ENCODE results near the gene CYBB. TPM values are rescaled to one million over a fixed set of nuclear protein-coding genes. Genes with fewer than 3 reads are reported as not detected.

CYBB gene
- total RNA-seq: 10 to 100 TPM in 6 of 7 donors, 1 to 10 TPM in 1; 7.6 to 35.6 (median 12.9) TPM
- 10 to 100 TPM in 1 of 2 donors, 1 to 10 TPM in 1; 3.5 to 37.2 TPM for polyA plus RNA-seq
- long read RNA-seq, donor 1, full-length matches to known transcripts: 4 of 6 reads
- long read RNA-seq, donor 1, partial matches to known transcripts: 1 of 6 reads
- long read RNA-seq, donor 1, other reads (novel, unspliced or antisense): 1 of 6 reads
- long read RNA-seq, donor 2, full-length matches to known transcripts: 1 of 1 reads
- long read RNA-seq, donor 2, partial matches to known transcripts: 0 of 1 reads
- long read RNA-seq, donor 2, other reads (novel, unspliced or antisense): 0 of 1 reads
- long read RNA-seq, donor 3, full-length matches to known transcripts: 3 of 9 reads
- long read RNA-seq, donor 3, partial matches to known transcripts: 5 of 9 reads
- long read RNA-seq, donor 3, other reads (novel, unspliced or antisense): 1 of 9 reads

DNA sequence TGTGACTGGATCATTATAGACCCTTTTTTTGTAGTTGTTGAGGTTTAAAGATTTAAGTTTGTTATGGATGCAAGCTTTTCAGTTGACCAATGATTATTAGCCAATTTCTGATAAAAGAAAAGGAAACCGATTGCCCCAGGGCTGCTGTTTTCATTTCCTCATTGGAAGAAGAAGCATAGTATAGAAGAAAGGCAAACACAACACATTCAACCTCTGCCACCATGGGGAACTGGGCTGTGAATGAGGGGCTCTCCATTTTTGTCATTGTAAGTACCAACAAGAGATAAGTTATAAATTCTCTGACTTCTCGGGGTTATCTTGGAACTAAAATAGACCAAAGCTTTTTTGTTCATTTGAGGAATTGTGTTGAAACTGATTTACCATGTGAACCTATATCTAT is at the start of gene CYBB:
Gene CYBB, plus strand, starts transcription at position 203 of the 400 bp plus-strand sequence. Its CDS starts 19 bp downstream, at position 222.
- intact Hi-C loops (cut with DNase I): no loop called here
- Histone ChIP-seq H3K4me1 (ENCODE audit: insufficient read depth) (no peaks in the 10 kb centered on the region), H3K36me3 (no peaks in the 10 kb centered on the region), H3K27ac (no peak within 1 kb of the TSS), H3K4me3 (no peak within 1 kb of the TSS), H3K27me3 (no peaks in the 10 kb centered on the region), H3K9me3 (no peaks in the 10 kb centered on the region)
- no peak for DNase-seq
- 62 to 72% (median 63%) methylated on average over 2 of the region's 2 CpGs for WGBS, 3 donors
- no peak for TF ChIP-seq POLR2A (IDR thresholded peaks at IDR 0.05)
- no peak for TF ChIP-seq EP300 (IDR thresholded peaks at IDR 0.05)
- TF ChIP-seq, protein P1, sequence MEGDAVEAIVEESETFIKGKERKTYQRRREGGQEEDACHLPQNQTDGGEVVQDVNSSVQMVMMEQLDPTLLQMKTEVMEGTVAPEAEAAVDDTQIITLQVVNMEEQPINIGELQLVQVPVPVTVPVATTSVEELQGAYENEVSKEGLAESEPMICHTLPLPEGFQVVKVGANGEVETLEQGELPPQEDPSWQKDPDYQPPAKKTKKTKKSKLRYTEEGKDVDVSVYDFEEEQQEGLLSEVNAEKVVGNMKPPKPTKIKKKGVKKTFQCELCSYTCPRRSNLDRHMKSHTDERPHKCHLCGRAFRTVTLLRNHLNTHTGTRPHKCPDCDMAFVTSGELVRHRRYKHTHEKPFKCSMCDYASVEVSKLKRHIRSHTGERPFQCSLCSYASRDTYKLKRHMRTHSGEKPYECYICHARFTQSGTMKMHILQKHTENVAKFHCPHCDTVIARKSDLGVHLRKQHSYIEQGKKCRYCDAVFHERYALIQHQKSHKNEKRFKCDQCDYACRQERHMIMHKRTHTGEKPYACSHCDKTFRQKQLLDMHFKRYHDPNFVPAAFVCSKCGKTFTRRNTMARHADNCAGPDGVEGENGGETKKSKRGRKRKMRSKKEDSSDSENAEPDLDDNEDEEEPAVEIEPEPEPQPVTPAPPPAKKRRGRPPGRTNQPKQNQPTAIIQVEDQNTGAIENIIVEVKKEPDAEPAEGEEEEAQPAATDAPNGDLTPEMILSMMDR (IDR thresholded peaks at IDR 0.05): no peak

DNA sequence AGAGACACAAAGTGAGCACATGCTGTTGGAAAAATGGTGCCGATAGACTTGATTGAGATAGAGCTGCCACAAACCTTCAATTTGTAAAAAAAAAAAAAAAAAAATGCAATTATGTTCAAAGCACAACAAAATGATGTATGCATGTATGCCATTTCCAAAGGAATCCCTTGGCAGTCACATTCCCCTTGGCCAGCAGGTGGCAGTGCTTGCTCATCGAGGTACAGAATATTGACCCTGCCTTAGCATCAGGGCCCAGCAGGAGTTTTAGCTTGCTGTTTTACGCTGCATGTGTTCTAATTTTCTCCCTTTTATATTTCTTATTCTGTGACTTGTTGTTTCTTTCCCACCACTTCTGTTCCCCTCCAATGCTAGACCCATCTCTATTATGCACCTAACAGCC is 34.5 kb upstream of the CYBB start:
- H3K4me3 ChIP-seq: no peak overlapping the region
- TF ChIP-seq EP300 (IDR thresholded peaks at IDR 0.05): no peak
- TF ChIP-seq, protein P1 (IDR thresholded peaks at IDR 0.05): peak; percentile 17 to 54 (median 39)
- no peak for TF ChIP-seq POLR2A (IDR thresholded peaks at IDR 0.05)
- no peaks in the 10 kb centered on the region for H3K4me1 ChIP-seq (ENCODE audit: insufficient read depth)
- no peaks in the 10 kb centered on the region for H3K27me3 ChIP-seq
- intact Hi-C loops (cut with DNase I): loop anchor here in 1 of 4 donors (10.0 kb wide), 1 partner anchor 419 kb away; no protein-coding TSS in a partner anchor
- peak; percentile 39 to 70 (median 65) for DNase-seq
- H3K9me3 ChIP-seq: no peaks in the 10 kb centered on the region
- H3K27ac ChIP-seq: no peak overlapping the region
- WGBS, 3 donors: 17 to 20% (median 18%) methylated on average over 3 of the region's 3 CpGs
- H3K36me3 ChIP-seq: no peaks in the 10 kb centered on the region

DNA sequence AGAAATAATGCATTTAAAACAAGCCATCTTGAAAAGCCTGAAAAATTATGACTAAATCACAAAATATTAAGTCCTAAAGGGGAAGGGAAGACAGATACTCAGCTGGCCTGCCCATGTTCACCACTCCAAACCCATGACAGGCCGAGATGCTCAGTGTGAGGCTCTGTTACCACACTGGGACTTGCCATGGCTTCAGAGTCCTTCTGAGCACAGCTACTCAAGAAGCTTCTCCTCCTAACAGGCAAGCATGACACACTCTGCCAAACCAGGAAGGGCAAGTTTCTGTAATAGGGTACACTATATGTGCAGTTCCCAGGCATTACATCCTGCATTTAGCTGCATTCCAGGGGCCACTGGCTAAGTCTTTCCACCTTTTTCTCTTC is 34.0 kb upstream of the CYBB start:
- 73 to 91% (median 87%) methylated on average over 1 of the region's 1 CpG for WGBS, 3 donors
- intact Hi-C loops (cut with DNase I): loop anchor here in 1 of 4 donors (10.0 kb wide), 1 partner anchor 419 kb away; no protein-coding TSS in a partner anchor
- H3K27ac ChIP-seq: no peak overlapping the region

DNA sequence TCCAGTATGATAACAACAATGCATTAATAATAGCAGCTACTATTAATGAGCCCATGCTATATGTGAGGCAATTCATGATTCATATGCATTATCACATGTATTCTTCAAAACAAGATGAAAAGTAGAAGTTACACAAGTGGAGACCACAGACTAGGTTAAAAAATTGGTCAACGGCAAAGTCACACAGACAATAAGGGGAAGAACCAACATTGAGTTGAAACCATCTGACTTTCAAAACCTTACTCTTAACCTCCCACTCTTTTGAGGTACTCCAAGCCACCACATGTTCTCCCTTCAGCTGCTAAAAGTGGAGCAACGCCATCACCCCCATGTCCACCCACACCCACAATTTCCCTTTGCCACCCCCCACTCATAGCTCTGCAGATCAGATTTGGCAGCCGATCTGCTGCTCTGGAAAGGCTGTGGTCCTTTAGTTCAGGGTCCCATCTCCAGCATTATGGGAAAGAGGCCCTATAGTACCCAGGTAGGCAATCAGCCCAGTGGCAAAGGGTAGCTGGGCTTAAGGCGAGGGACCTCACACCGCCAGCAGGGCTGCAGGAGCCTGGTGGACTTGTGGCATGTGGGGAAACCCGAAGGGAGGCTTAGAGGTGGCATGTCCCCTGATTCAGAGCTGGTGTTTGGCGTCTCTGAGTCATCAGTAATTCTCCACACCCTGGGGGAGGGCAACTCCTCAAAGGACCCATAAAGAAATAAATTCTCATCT is 33.5 kb upstream of the CYBB start:
- no peak overlapping the region for H3K27ac ChIP-seq
- no peaks in the 10 kb centered on the region for H3K27me3 ChIP-seq
- intact Hi-C loops (cut with DNase I): loop anchor here in 1 of 4 donors (10.0 kb wide), 1 partner anchor 418 kb away; no protein-coding TSS in a partner anchor
- H3K4me3 ChIP-seq: no peak overlapping the region
- no peak for DNase-seq
- TF ChIP-seq POLR2A (IDR thresholded peaks at IDR 0.05): no peak
- no peaks in the 10 kb centered on the region for H3K9me3 ChIP-seq
- 63 to 72% (median 67%) methylated on average over 7 of the region's 7 CpGs for WGBS, 3 donors
- H3K4me1 ChIP-seq (ENCODE audit: insufficient read depth): no peaks in the 10 kb centered on the region
- no peaks in the 10 kb centered on the region for H3K36me3 ChIP-seq

More for the DNA sequence above, 34.0 kb upstream of the CYBB start:
- DNase-seq: no peak
- no peaks in the 10 kb centered on the region for H3K36me3 ChIP-seq
- H3K4me3 ChIP-seq: no peak overlapping the region
- TF ChIP-seq POLR2A (IDR thresholded peaks at IDR 0.05): no peak
- TF ChIP-seq, protein P1 (IDR thresholded peaks at IDR 0.05): no peak
- TF ChIP-seq EP300 (IDR thresholded peaks at IDR 0.05): no peak
- H3K27me3 ChIP-seq: no peaks in the 10 kb centered on the region
- H3K9me3 ChIP-seq: no peaks in the 10 kb centered on the region
- no peaks in the 10 kb centered on the region for H3K4me1 ChIP-seq (ENCODE audit: insufficient read depth)

Data from ovary (tissue), 10 donors.